HFFc6 (cell line): ENCODE data around the gene PRPF40B. TPM values are rescaled to one million over a fixed set of nuclear protein-coding genes. Genes with fewer than 3 reads are reported as not detected.

ENCODE experiments used
- DNase-seq: peaks from one replicate; pipeline ENCODE4 v3.0.0-alpha.2; 2018
- H3K27ac Mint-ChIP-seq: 2 replicates; pipeline ENCODE4 v1.8.0; 2020; ENCODE audit warnings: mild to moderate bottlenecking, mixed read lengths
- H3K27me3 Mint-ChIP-seq: 2 replicates; pipeline ENCODE4 v1.8.0; 2021; ENCODE audit warnings: mild to moderate bottlenecking, moderate library complexity, mixed read lengths; ENCODE audit not compliant: insufficient read depth
- H3K36me3 Mint-ChIP-seq: 2 replicates; pipeline ENCODE4 v1.8.0; 2021; ENCODE audit warnings: low read depth, mixed read lengths
- H3K4me1 Mint-ChIP-seq: 2 replicates; pipeline ENCODE4 v1.8.0; 2020; ENCODE audit warnings: low read depth, mixed read lengths
- H3K4me3 Mint-ChIP-seq: 2 replicates; pipeline ENCODE4 v1.8.0; 2020; ENCODE audit warnings: mild to moderate bottlenecking, moderate library complexity, mixed read lengths
- H3K9me3 Mint-ChIP-seq: 2 replicates; pipeline ENCODE4 v1.8.0; 2020; ENCODE audit warnings: mild to moderate bottlenecking, mixed read lengths
- CTCF ChIP-seq: fragments of 200-600 bp; sonication (generic); IDR thresholded peaks from 2 replicates; pipeline ENCODE4 v1.5.0; 2021; ENCODE audit warnings: antibody characterized with exemption, mild to moderate bottlenecking
- long read RNA-seq: library from polyadenylated mRNA; unstranded; transcript quantifications from one replicate; pipeline ENCODE4 v2.0.0, GENCODE V29; 2019
- total RNA-seq, 6 experiments: library from RNA; stranded (reverse); fragmentation: NEBNext Ultra II Directional; extraction: Animal tissue kit (Norgen Biotek cat#: 25700); gene quantifications; 2 replicates in 1 of 6; 3 replicates in 5 of 6; pipeline ENCODE4 v1.2.3, GENCODE V29; 2021

Gene PRPF40B
- total RNA-seq, result 10 to 100 TPM; 10.3 to 11.9 (median 11.2) TPM
- long read RNA-seq, partial matches to known transcripts, result 4 of 23 reads
- long read RNA-seq, other reads (novel, unspliced or antisense), result 19 of 23 reads

- peak within 1 kb of the TSS; percentile 90 for H3K4me3 Mint-ChIP-seq
- H3K9me3 Mint-ChIP-seq, result no peaks in the 10 kb centered on the region
- peak; percentile 63 for DNase-seq
- H3K27me3 Mint-ChIP-seq, result peaks cover 16% of the 10 kb centered on the region
- peak within 1 kb of the TSS; percentile 80 for H3K27ac Mint-ChIP-seq
- TF ChIP-seq CTCF, result peak; percentile 74
- H3K4me1 Mint-ChIP-seq, result peaks cover 28% of the 10 kb centered on the region
- no peaks in the 10 kb centered on the region for H3K36me3 Mint-ChIP-seq
Measured at GRCh38 chr12:49623142-49623904, at the start of gene PRPF40B. Gene PRPF40B (plus strand): TSS chr12:49623561. CDS start chr12:49623591, 30 bp downstream.

- Mint-ChIP-seq H3K27me3 (no peaks in the 10 kb centered on the region), H3K36me3 (no peaks in the 10 kb centered on the region), H3K4me1 (peaks cover 14% of the 10 kb centered on the region), H3K9me3 (no peaks in the 10 kb centered on the region), H3K27ac (no peak overlapping the region), H3K4me3 (no peak overlapping the region)
- no peak for TF ChIP-seq CTCF
- DNase-seq, result no peak
Measured at GRCh38 chr12:49577589-49578315, 45.6 kb upstream of the PRPF40B start.

GRCh38 chr12:49578471-49579112 lies 44.8 kb upstream of the PRPF40B start:
- H3K4me3 Mint-ChIP-seq, result no peak overlapping the region
- peaks cover 14% of the 10 kb centered on the region for H3K4me1 Mint-ChIP-seq
- no peaks in the 10 kb centered on the region for H3K9me3 Mint-ChIP-seq
- no peak overlapping the region for H3K27ac Mint-ChIP-seq
- no peak for TF ChIP-seq CTCF
- no peaks in the 10 kb centered on the region for H3K36me3 Mint-ChIP-seq
- no peak for DNase-seq
- H3K27me3 Mint-ChIP-seq, result no peaks in the 10 kb centered on the region

- H3K4me3 Mint-ChIP-seq, result no peak overlapping the region
- DNase-seq, result peak; percentile 80
- no peak overlapping the region for H3K27ac Mint-ChIP-seq
- TF ChIP-seq CTCF, result peak; percentile 85
- H3K4me1 Mint-ChIP-seq, result peaks cover 14% of the 10 kb centered on the region
- H3K27me3 Mint-ChIP-seq, result no peaks in the 10 kb centered on the region
- no peaks in the 10 kb centered on the region for H3K36me3 Mint-ChIP-seq
- H3K9me3 Mint-ChIP-seq, result no peaks in the 10 kb centered on the region
Measured at GRCh38 chr12:49580572-49581535, 42.5 kb upstream of the PRPF40B start.

- no peaks in the 10 kb centered on the region for H3K36me3 Mint-ChIP-seq
- no peaks in the 10 kb centered on the region for H3K9me3 Mint-ChIP-seq
- no peak overlapping the region for H3K4me3 Mint-ChIP-seq
- H3K4me1 Mint-ChIP-seq, result peaks cover 14% of the 10 kb centered on the region
- no peak overlapping the region for H3K27ac Mint-ChIP-seq
- no peaks in the 10 kb centered on the region for H3K27me3 Mint-ChIP-seq
- TF ChIP-seq CTCF, result no peak
- DNase-seq, result no peak
Measured at GRCh38 chr12:49582201-49582600, 41.2 kb upstream of the PRPF40B start.
